Calu3 (cell line): ENCODE measurements around the gene SRSF11. TPM values are rescaled to one million over a fixed set of nuclear protein-coding genes. Genes with fewer than 3 reads are reported as not detected.
A peak's percentile ranks its signal among the peaks of the same experiment; 100 is the strongest.

Source experiments
- BruUV-seq: library from RNA; stranded (reverse); fragments of 400-500 nt; replicated peaks from 2 replicates; lab custom pipeline; 2021; lab: Mats Ljungman, UMichigan
- CTCF ChIA-PET: fragments of 300-600 bp; sonication (Branson Sonifier 250); formaldehyde crosslinking; loops from one replicate; lab custom pipeline; 2022; ENCODE audit warnings: antibody characterized with exemption; lab: Charles Lee
- DNase-seq: peaks from one replicate; pipeline ENCODE4 v3.0.0; 2022
- H3K27ac Mint-ChIP-seq: one replicate; pipeline ENCODE4 v1.8.0; 2022; ENCODE audit warnings: mixed read lengths; ENCODE audit not compliant: unreplicated experiment
- H3K27me3 Mint-ChIP-seq: one replicate; pipeline ENCODE4 v1.8.0; 2022; ENCODE audit warnings: mixed read lengths; ENCODE audit not compliant: unreplicated experiment
- H3K36me3 Mint-ChIP-seq: one replicate; pipeline ENCODE4 v1.8.0; 2022; ENCODE audit warnings: mild to moderate bottlenecking, moderate library complexity, mixed read lengths; ENCODE audit not compliant: insufficient read depth, unreplicated experiment
- H3K4me1 Mint-ChIP-seq: one replicate; pipeline ENCODE4 v1.8.0; 2022; ENCODE audit warnings: mild to moderate bottlenecking, low read depth, mixed read lengths; ENCODE audit not compliant: unreplicated experiment
- H3K4me3 Mint-ChIP-seq: one replicate; pipeline ENCODE4 v1.8.0; 2022; ENCODE audit warnings: mild to moderate bottlenecking, low read depth, moderate library complexity, mixed read lengths; ENCODE audit not compliant: unreplicated experiment
- H3K9me3 Mint-ChIP-seq: one replicate; pipeline ENCODE4 v1.8.0; 2022; ENCODE audit warnings: low read depth, mixed read lengths; ENCODE audit not compliant: unreplicated experiment
- CTCF ChIP-seq: fragments of 200-600 bp; IDR thresholded peaks from one replicate; pipeline ENCODE4 v1.8.0; 2022; ENCODE audit warnings: antibody characterized with exemption; ENCODE audit not compliant: unreplicated experiment
- intact Hi-C: fragments of 100-400 bp; cut with micrococcal nuclease; formaldehyde crosslinking; loops from one replicate; pipeline ENCODE4 v1.10.0; 2022; ENCODE audit not compliant: unreplicated experiment
- total RNA-seq: library from RNA; stranded (reverse); gene quantifications from 2 replicates; pipeline ENCODE4 v1.2.3, GENCODE V29; 2022

SRSF11 gene
- total RNA-seq, 1 experiment from 2014 or later = 143 TPM

DNA sequence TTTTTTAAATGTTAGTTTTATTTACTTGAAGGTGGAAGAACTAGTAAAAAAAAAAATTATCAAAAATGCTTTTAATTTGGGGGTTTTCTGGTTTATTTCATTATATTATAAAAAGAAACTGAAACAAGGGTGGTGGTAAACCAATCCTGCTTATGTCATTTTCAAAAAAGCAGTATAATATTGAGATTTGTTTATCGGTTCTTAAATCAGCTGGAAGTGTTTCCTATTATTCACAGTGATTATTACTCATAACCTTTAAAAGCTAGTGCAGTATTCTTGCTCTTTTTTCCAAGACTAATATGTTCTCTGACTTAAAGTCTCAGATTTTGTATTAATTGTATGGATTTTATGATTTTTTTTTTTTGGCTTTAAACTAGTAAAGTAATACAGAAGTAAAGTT lies 10.4 kb upstream of the SRSF11 start:
- CTCF ChIA-PET = interaction anchor here (0.8 kb wide), 1 partner anchor 12 kb away, joined by 3 read pairs; no protein-coding TSS in a partner anchor
- Mint-ChIP-seq H3K27me3 (no peaks in the 10 kb centered on the region), H3K27ac (no peak overlapping the region), H3K36me3 (peaks cover 16% of the 10 kb centered on the region), H3K4me3 (no peak overlapping the region), H3K4me1 (peaks cover 7% of the 10 kb centered on the region), H3K9me3 (no peaks in the 10 kb centered on the region)
- no peak for TF ChIP-seq CTCF
- intact Hi-C loops = no loop called here
- no TSS peak for BruUV-seq
- DNase-seq = no peak

GRCh38 chr1:70211541-70211940 lies 9.6 kb upstream of the SRSF11 start:
- no peaks in the 10 kb centered on the region for H3K27me3 Mint-ChIP-seq
- intact Hi-C loops = no loop called here
- H3K9me3 Mint-ChIP-seq = no peaks in the 10 kb centered on the region
- no TSS peak for BruUV-seq
- peaks cover 9% of the 10 kb centered on the region for H3K36me3 Mint-ChIP-seq
- TF ChIP-seq CTCF = no peak
- CTCF ChIA-PET = no interaction called here
- H3K4me1 Mint-ChIP-seq = peaks cover 7% of the 10 kb centered on the region
- no peak overlapping the region for H3K4me3 Mint-ChIP-seq
- DNase-seq = no peak
- H3K27ac Mint-ChIP-seq = no peak overlapping the region

- DNase-seq = no peak
- Mint-ChIP-seq H3K27me3 (no peaks in the 10 kb centered on the region), H3K36me3 (peaks cover 26% of the 10 kb centered on the region), H3K4me3 (peak overlapping the region; percentile 89), H3K4me1 (peaks cover 33% of the 10 kb centered on the region), H3K27ac (peak overlapping the region; percentile 95), H3K9me3 (no peaks in the 10 kb centered on the region)
- no TSS peak for BruUV-seq
- CTCF ChIA-PET = interaction anchor here (0.6 kb wide), 1 partner anchor 15 kb away, joined by 3 read pairs; no protein-coding TSS in a partner anchor
- TF ChIP-seq CTCF = no peak
- intact Hi-C loops = loop anchor here (5.0 kb wide), 1 partner anchor 192 kb away; the partner anchor contains the start of gene CTH
Measured at GRCh38 chr1:70220015-70220414, 1.2 kb upstream of the SRSF11 start.

DNA sequence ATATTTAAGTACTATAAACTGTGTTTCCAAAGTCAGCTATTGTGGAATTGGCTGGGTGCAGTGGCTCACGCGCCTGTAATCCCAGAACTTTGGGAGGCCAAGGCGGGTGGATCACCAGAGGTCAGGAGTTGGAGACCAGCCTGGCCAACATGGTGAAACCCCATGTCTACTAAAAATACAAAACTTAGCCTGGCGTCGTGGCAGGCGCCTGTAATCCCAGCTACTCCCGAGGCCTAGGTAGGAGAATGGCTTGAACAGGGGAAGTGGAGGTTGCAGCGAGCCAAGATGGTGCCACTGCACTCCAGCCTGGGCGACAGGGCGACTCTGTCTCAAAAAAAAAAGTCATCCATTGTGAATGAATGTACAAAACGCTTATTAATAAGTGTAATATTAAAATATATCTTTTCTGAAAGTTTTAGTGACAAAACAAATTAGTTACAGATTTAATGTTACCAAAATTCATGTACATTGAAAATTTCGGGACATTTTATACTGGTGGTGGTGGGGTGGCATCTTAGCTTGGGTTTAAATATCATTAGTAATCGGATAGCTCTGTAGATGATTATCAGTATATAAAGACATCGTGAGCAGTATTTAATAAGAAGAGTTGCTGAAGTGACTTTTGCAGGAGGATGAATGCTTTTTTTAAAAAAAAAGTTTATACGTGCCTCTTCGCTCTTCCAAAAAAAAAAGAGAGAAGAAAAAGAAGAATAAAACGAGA lies 503 bp upstream of the SRSF11 start:
- H3K27me3 Mint-ChIP-seq = no peaks in the 10 kb centered on the region
- peaks cover 29% of the 10 kb centered on the region for H3K36me3 Mint-ChIP-seq
- CTCF ChIA-PET = interaction anchor here (1.3 kb wide), 1 partner anchor 190 kb away, joined by 3 read pairs; no protein-coding TSS in a partner anchor
- H3K4me1 Mint-ChIP-seq = peaks cover 33% of the 10 kb centered on the region
- TF ChIP-seq CTCF = no peak
- BruUV-seq = TSS peak; percentile 45
- H3K9me3 Mint-ChIP-seq = no peaks in the 10 kb centered on the region
- peak overlapping the region; percentile 95 for H3K27ac Mint-ChIP-seq
- H3K4me3 Mint-ChIP-seq = peak overlapping the region; percentile 89
- intact Hi-C loops = loop anchor here (1.0 to 5.0 kb wide), 2 partner anchors 192 to 268 kb away; partner anchors contain the start of gene CTH
- DNase-seq = no peak
